OCI-LY7 (cell line): ENCODE data around the gene MAP4K2.

Experiments used
- CTCF ChIP-seq: fragments of 200-600 bp; sonication (generic); conservative IDR thresholded peaks from 2 replicates; pipeline ENCODE4 v1.5.1; 2014; ENCODE audit warnings: mild to moderate bottlenecking, antibody characterized with exemption, low read length, moderate library complexity, mixed read lengths
- EZH2phosphoT487 ChIP-seq: fragments of 200-600 bp; sonication (generic); IDR thresholded peaks from 2 replicates; pipeline ENCODE4 v1.6.1; 2018; ENCODE audit warnings: low read depth, borderline replicate concordance, mild to moderate bottlenecking, mixed run types, antibody characterized with exemption, low read length, moderate library complexity, mixed read lengths

GRCh38 chr11:64834723-64835615 lies 32.0 kb upstream of the MAP4K2 start:
- TF ChIP-seq CTCF (no peak), EZH2phosphoT487 (no peak)
